Keratinocyte (primary cell): Measurements from ENCODE around the gene MYO7B.

Experiments
- EZH2 ChIP-seq: IDR thresholded peaks from one replicate; pipeline ENCODE4 v1.6.1; 2012; ENCODE audit warnings: inconsistent platforms, mild to moderate bottlenecking, low read length, moderate library complexity
- TF ChIP-seq, protein P1 (sequence below), 3 experiments: IDR thresholded peaks in 1 of 3; conservative IDR thresholded peaks in 1 of 3; optimal IDR thresholded peaks in 1 of 3; 2 replicates in 2 of 3; 3 replicates in 1 of 3; pipeline versions ENCODE3 to v1.5.1; 2011; ENCODE audit warnings: low read length in 3 of 3, mild to moderate bottlenecking in 3 of 3, moderate library complexity in 2 of 3, control low read depth in 1 of 3, inconsistent platforms in 1 of 3; ENCODE audit not compliant: insufficient read depth in 2 of 3; ENCODE audit errors: extremely low read depth in 1 of 3

DNA sequence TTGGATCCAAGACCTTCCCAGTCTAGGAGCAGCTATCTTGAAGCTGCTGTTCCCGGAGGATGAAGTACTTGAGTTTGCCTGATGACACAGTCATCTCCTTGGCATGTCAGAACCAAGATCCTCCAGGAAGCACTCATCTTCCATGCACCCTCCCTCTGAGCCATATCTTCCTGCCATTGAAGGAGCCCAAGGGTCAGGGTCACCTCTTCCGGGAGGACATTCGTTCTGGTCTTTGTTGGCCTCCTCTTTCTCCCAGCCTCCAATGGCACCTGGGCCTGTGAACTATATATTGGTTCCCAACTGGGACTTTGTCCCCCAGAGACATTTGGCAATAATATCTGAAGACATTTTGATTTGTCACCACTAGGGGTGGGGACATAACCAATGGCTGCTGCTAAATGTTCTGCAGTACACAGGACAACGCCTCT lies 4.2 kb upstream of the MYO7B start:
- TF ChIP-seq, protein P1, sequence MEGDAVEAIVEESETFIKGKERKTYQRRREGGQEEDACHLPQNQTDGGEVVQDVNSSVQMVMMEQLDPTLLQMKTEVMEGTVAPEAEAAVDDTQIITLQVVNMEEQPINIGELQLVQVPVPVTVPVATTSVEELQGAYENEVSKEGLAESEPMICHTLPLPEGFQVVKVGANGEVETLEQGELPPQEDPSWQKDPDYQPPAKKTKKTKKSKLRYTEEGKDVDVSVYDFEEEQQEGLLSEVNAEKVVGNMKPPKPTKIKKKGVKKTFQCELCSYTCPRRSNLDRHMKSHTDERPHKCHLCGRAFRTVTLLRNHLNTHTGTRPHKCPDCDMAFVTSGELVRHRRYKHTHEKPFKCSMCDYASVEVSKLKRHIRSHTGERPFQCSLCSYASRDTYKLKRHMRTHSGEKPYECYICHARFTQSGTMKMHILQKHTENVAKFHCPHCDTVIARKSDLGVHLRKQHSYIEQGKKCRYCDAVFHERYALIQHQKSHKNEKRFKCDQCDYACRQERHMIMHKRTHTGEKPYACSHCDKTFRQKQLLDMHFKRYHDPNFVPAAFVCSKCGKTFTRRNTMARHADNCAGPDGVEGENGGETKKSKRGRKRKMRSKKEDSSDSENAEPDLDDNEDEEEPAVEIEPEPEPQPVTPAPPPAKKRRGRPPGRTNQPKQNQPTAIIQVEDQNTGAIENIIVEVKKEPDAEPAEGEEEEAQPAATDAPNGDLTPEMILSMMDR (optimal IDR thresholded peaks at IDR 0.05 in 1 of 3, IDR thresholded peaks at IDR 0.05 in 1 of 3, conservative IDR thresholded peaks at IDR 0.05 in 1 of 3; ENCODE audit: extremely low read depth in 1 of 3, insufficient read depth in 2 of 3, low read length in 3 of 3): peak in 1 of 3 experiments; percentile 11
- no peak for TF ChIP-seq EZH2
